Endothelial cell of hepatic sinusoid (primary cell): ENCODE measurements around the gene PDCL2.

Experiments
- in situ Hi-C: cut with HindIII; loops from 2 replicates; pipeline ENCODE4 v1.10.0; 2017; ENCODE audit warnings: low sequenced_read_pairs

The PDCL2 gene

DNA sequence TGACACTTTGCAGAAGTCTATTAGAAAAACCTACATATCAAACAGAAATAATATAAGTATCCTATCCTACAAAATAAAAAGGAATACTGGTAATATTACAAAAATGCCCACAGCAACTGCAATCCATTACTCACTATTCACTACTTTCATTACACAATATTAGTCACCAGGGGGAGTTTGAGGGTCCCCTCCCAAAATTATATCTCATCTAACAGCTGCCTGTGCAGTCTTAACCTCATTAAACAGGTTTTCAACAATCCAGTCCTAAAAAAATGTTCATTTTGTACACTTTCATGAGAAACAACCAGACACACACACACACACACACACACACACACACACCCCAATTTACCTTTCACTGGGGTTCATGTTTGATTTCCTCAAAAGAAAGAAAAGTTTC, 48.2 kb downstream of the PDCL2 start:
- in situ Hi-C loops = no loop called here

DNA sequence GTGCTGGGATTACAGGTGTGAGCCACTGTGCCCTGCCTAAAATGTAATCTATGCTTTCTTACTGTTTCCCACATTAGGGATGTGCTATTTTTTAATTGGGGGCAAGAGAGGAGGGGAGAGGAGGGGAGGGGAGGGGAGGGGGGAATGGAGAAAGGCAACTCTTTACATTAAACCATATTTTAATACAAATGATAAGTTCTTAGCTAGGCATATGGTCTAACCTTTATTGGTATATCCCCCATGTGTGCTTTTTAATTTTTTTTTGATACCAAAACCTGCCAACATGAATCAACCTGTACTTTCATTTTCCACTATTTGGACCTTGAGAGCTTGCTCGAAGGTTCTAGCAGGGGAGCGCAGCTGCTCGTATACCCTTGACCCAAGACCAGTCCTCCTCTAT, 51.8 kb downstream of the PDCL2 start:
- in situ Hi-C loops = no loop called here

DNA sequence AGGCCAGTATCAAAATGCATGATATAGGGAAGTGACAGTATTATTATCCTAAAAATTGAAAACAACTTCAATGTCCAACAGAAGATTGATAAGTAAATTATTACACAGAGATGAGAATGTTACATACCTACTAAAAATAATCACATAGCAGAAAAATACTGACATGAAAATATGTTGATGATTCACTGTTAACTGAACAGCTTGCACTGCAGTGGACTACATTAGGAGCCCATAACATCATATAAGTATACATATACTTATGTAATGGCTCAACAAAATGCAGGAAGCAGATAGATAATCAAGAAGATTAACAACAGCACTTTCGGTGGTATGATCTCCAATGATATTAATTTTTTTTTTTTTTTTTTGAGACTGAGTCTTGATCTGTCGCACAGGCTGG, 52.4 kb downstream of the PDCL2 start:
- in situ Hi-C loops = loop anchor here (5.0 kb wide), 1 partner anchor 42 kb away; no protein-coding TSS in a partner anchor

DNA sequence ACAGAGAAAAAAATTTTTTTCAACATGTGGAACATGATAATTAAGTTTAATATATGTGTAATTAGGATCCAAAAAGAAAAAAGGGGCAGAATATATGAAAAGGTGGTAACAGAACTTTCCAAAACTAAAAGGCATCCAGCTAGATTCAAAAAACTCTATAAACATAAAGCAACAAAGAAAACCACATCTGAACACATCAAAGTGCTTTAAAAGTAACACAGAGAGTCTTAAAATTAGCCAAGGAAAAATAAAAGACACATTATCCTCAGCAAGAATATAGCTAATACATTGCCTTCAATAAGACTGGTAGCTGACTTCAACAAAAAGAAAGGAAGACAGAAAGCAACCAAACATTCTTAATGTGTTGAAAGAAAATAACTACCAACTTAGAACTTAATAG, 53.5 kb downstream of the PDCL2 start:
- in situ Hi-C loops = loop anchor here (5.0 kb wide), 1 partner anchor 41 kb away; no protein-coding TSS in a partner anchor

DNA sequence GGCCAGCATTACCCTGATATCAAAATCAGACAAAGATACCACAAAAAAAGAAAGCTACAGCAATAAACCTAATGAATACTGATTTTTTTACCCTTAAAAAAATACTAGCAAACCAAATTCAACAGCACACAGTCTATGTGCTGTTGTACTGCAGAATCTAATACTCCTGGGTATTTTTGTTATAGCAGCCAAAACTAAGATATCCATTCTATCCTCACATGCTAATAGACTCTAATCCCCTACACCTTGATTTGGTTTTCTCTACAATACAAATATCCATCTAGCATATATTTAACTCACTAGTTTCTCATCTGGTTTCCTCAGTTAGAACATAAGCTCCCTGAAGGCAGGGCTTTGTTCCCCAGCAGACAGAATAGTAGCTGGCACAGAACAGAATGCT, 57.7 kb downstream of the PDCL2 start:
- in situ Hi-C loops = no loop called here

DNA sequence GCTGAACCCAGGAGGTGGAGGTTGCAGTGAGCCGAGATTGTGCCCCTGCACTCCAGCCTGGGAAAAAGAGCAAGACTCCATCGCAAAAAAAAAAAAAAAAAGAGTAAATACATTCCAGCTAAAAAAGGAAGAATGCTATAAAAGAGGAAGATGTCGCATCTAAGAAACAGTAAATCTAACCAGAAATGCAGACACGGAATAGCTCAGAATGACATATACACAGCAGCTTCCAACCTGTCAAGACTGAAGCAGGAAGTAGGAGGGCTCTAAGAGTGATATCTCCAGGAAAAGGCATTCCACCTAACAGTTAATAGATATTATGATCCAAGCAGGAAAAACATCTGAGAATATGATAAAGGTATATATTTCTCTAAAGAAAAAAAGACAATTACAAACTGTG, 61.4 kb downstream of the PDCL2 start:
- in situ Hi-C loops = no loop called here

DNA sequence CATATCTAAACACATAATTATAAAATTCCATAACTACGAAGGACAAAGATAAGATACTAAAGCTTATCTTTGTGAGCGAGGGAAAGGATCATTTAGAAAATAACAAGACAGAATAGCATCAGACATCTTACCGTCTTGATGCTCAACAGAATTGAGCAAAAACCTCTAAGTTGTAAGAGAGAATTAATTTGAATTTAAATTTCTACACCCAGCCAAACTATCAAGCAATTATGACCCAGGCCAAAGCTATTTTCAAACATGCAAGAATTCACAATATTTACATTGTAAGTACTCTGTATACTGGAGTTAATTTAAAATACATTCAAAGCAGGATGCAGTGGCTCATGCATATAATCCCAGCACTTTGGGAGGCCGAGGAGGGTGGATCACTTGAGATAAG, 61.9 kb downstream of the PDCL2 start:
- in situ Hi-C loops = no loop called here

DNA sequence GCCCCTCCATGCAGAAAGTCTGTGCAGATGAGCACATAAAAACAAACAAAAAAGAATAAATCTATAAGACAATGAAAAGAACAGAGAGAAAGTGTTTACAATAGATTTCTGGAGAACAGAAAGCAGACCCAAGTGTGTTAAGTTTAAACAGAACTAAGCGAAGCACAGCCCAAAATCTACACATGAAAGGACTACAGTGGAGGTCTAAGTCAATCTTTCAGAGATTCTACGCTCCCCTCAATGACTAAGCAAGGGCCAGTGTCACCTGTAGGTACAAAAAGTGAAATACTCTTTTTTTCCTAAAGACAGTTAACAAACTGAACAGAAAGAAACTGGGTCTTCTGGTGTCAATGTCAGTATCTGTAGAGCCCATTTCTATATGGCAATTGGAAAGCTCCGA, 63.6 kb downstream of the PDCL2 start:
- in situ Hi-C loops = no loop called here

DNA sequence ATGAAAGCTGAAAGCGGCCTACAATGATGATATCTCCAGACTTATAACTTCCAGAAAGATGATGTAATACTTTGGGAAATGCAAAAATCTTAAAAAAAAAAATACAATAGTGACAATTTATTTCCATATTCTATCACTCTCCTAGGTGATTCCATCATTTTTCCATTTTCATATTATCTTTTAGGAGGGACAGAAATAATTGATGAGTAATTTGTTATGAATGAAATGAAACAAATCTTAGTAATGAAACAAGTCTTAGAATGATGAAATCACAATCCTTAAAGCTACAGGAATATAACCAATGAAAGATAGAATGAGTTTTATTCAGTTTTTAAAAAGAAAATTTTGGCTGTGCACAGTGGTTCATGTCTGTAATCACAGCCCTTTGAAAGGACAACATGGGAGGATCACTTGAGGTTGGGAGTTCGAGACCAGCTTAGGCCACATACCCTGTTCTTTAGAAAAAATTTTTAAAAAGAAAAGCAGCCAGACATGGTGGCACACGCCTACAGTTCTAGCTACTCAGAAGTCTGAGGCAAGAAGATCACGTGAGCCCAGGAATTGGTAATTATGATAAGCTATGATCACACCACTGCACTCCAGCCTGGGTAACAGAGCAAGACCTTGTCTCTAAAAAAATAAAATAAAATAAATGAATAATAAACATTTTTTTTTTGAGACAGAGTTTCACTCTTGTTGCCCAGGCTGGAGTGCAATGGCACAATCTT, 67.0 kb downstream of the PDCL2 start:
- in situ Hi-C loops = no loop called here

DNA sequence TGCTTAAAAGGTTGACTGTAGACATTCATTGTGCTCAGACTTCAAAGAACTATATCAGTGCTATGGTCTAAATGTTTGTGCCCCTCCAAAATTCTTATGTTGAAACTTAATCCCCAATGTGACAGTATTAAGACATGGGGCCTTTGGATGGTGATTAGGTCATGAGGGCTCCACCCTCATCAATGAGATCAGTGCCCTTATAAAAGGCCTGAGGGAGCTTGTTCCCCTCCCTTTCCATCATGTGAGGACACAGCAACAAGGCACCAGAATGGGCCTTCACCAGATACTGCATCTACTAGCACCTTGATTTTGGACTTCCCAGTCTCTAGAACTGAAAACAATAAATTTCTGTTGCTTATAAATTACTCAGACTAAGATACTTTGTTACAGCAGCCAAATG, 73.6 kb downstream of the PDCL2 start:
- in situ Hi-C loops = no loop called here

DNA sequence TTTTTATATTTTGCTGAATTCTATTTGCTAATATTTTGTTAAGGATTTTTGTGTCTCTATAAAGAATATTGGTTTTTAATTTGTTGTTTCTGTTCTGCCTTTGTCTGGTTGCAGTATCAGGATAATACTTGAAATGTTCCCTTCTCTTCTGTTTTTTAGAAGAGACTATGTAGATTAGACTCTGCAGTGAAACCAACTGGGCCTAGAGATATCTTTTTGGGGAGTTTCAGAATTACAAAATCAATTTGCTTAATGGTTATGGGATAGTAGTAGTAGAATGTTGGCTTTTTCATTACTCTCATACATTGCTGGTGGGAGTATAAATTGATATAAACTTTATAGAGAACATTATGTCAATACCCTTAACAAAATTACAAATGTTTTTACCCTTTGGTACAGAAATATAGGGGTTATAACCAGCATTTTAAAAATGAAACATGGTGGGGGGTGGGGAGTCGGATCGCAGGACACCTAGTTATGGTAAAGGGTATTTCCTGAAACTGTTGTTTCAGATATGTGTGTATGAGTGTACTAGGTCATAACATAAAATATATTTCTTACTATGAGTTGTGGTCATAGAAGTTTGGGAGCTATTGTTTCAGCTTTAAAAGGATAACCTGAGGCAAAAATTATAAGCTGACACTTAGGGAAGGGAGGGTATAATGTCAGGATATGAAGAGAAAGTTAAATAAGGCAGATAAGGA, 74.4 kb downstream of the PDCL2 start:
- in situ Hi-C loops = no loop called here

DNA sequence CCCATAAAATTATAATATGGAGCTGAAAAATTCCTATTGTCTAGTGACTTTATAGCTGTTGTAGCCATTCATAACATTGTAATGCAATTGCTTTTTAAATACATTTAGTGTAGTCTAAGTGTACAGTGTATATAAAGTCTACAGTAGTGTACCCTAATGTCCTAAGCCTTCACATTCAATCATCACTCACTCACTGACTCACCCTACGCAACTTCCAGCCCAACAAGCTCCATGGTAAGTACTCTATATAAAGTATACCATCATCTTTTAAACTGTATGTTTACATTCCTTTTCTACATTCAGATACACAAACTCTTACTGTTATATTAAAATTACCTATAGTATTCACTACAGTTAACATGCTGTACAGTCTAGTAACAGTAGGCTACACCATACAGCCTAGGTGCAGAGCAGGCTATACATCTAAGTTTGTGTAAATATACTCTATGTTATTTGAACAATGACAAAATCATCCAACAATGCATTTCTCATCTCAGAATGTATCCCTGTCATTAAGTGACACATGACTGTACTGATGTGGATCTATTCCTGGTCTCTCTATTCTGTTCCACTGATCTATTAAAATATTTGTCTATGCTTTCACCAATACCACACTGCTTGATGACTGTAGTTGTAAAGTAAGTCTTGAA, 79.0 kb downstream of the PDCL2 start:
- in situ Hi-C loops = no loop called here

DNA sequence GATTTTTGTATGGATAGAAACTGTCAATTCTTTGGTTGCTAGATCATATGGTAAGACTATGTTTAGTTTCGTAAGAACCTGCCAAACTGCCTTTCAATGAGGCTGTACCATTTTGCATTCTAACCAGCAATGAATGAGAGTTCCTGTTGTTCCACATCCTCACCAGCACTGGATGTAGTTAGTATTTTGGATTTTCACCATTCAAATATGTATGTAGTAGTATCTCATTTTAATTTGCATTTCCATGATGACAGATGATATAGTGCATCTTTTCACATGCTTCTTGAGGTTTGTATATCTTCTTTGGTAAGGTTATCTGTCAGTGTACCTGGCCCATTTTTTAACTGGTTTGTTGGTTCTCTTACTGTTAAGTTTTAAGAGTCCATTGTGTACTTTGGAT, 80.0 kb downstream of the PDCL2 start:
- in situ Hi-C loops = no loop called here

DNA sequence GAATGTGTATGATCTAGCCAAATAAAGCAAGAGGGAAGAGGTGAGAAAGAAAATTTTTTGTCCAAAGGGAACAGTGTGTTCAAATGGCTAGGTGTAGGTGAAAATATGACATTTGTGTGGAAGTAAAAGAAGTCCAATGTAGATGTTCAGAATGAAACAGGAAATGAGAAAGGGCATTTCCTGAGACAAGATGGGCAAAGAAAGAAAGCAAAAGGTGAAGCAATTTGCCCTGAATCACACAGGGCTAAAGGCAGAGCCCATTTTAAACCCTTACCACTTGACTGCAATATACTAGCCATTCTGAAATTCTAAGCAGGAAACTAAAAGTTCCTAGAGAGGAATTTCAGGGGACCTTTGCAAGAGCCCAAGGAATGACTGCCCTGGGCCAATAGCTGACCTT, 81.4 kb downstream of the PDCL2 start:
- in situ Hi-C loops = no loop called here

DNA sequence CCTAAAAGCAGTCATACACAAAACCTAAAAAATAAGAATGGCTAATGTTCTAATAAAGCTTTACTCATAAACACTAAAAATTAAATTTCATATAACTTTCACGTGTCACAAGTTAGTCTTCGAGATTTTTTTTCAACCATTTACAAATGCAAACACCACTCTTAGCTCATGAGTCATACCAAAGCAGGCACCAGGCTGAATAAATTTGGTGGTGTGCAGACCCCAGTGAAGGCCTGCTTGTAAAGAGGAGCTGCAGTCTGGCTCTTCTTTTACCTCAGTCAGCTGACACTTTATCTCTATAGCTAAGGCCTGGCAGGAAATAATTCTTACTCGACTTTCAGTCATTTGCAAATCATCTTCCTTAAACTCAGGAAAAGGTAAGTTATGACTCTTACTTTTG, 82.8 kb downstream of the PDCL2 start:
- in situ Hi-C loops = no loop called here

DNA sequence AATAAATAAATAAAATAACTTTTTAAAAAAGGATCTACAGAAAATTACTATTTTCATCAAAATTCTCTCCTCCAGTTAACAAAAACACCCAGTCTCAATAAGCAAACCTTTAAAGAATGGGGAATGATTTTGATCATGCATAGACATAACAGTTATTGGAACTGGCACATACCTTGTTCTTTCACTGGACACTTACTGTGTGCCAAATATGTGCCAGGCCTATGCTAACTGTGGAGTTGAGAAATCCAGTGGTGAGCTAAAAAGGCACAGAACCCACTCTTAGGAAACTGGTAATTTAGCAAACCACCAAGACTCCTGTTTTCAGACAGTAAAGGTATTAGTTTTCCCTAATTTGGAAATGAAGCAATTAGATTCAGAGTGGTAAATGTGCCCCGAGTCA, 84.4 kb downstream of the PDCL2 start:
- in situ Hi-C loops = no loop called here
